GM03348 (cell line): ENCODE measurements around the gene TRIM9.
"Not testable (repeated sequence)": the region's sequence is repeated elsewhere in the genome, so short reads cannot be mapped to it uniquely, and the experiment has no call there.

Source experiments
- DNase-seq: peaks from one replicate; pipeline ENCODE4 v3.0.0; 2012; ENCODE audit warnings: low spot score

Gene TRIM9

DNA sequence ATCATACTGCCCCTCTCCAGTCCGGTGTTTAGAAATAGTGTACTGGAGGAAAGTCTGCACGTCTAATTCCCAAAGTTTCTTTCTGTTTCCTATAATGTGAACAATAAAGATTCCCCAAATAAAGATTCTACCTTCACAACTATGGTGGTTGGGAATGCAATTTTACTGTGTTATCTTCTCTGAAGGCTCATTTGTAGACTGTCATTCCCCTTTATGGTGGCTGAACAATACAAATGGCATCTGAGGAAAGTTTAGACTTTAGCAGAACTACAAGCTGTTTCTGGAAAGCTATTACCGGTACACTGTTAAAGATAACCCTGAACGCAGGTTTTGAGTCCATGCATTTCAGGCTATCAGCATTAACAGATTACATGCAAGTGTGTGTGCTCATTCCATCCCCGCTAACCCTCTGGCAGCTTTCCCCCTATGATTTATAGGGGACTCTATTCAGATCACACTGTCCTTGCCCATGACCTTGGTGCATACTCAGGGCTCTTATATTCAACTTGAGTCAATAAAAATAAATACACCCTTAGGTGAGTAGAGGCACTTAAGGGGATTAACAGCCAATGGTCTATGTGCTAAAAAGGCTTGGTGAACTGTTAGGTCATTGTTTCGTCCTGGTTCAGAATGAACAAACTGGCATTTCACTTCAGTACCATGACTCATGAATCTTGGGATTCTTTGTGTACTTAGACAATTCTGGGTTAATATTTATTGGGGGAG is 89.9 kb downstream of the TRIM9 start:
- peak; percentile 47 for DNase-seq

DNA sequence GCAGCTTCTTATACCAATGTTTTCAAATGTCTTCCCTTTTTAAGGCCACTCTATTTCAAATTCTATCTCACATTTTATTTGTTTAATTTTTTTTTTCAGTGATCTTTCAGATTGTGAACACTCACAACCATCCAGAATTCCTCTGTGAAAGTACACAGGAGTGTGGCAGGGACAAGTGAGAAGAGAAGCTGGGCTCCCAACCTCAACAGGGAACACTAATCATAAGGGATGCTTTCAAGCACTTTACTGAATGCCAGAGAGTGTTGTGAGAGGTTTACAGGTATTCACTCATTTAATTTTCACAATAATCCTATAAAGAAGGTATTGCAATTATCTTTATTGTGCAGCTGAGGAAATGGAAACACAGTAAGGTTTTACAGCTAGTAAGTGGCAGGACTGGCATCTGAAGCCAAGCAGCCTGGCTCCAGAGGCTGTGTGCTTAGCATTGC is 90.5 kb downstream of the TRIM9 start:
- no peak for DNase-seq

DNA sequence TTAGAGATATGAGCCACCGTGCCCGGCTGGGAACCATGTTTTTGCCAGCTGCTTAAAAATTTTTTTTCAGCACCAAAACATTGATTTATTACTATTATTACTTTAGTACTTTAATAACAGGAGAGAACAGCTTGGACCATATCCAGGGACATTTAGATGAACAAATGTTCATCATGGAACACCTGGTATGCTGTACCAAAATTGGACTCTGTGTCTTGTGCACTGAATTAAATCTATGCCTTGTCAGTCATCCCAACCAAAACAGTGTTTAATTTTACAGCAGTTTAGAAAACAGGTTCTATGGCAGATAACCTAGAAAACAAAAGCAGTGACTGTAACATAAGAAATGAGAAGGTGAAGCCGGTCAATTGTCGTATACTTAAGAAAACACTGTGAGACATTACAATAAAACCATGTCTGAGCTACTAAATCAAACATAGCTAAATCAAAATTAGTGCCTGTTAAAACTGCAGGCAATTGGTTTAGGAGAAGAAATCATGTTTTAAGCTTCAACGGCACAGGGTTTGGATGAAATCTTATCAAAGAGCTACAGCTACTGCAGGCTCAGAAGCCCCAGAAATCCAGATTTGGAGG is 92.4 kb downstream of the TRIM9 start:
- no peak for DNase-seq

DNA sequence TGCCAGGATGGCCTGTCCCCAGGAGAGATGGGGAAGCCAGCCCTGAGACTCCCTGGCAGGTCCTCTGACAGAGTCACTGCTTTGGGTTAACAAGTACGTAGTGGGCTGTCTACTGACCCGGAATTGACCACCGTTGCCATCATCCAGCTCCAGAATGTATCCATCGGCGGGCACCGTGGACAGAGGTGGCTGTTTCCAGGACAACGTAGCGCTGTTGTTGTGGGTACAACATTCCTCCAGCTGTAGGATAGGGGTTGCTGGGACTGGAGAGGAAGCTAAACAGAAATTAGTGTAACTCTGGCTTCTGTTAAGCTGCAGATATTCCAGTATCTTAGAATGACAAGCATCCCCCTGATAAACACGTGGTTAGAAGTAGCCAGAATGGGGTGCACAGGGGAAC is 94.3 kb downstream of the TRIM9 start:
- no peak for DNase-seq

DNA sequence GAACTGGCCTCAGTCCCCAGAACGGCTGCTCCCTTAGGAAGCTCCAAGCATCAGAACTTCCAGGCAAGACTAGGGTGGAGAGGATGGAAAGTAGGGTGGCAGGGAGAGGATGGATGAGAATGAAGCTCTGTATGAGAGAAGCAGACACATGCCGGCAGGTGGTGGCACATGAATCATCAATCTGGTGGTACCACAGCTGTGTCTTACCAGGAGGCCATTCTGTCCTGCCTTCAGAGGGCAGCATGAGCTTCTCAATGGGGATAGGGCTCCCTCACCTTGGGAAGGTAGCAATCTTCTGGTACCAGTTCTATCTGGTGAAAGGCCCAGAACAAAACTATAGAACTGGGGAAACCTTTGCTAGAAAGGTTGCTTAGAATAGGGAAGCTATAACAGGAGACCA is 95.2 kb downstream of the TRIM9 start:
- DNase-seq = no peak

DNA sequence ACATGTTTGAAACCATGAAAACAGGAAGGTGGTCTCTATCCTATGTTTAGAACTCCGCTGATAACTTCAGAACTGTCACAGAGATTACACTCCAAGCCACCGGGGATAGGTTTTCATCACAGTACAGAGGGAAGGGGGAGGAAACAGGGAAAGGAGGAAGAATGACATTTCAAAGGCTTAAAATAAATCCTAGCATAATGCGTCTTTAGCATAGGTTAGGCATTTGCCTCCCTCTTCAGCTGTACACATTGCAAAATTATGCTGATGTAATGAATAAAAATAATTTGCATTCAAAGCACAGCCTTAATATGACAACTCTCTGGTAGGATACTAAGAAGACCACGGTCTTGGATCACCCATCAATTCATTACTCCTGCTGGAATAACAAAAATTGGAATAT is 96.3 kb downstream of the TRIM9 start:
- DNase-seq = no peak

DNA sequence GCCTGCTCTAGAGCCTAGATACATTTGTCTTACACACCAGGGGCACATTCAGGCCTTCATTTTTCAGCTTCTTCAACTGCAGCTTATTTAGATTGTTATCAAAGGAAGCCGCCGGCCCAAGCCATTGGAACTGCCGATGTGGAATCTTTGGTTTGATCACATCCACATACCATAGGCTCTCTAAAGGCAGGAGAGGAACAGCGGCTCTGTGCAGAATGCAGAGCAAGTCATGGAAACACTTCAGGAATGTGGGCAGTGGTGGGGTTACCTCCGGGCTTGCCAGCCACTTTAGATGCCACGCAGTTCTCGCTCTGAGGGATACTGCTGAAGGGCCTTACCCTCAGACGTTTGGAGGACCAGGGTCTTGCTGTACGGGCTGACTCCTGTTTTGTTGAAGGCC is 97.2 kb downstream of the TRIM9 start:
- DNase-seq = no peak

DNA sequence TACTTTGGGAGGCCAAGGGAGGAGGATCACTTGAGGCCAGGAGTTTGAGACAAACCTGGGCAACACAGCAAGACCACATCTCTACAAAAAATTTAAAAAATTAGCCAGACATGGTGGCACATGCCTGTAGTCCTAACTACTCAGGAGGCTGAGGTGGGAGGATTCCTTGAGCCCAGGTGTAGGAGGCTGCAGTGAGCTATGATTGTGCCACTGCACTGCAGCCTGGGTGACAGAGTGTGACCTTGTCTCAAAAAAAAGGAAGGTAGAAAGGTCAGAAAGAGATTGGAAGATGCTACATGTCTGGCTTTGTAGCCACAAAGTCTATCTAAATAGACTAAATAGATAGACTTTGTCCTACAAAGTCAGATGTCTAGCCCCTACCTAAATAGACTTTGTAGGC is 100.7 kb downstream of the TRIM9 start:
- DNase-seq = not testable (repeated sequence)

DNA sequence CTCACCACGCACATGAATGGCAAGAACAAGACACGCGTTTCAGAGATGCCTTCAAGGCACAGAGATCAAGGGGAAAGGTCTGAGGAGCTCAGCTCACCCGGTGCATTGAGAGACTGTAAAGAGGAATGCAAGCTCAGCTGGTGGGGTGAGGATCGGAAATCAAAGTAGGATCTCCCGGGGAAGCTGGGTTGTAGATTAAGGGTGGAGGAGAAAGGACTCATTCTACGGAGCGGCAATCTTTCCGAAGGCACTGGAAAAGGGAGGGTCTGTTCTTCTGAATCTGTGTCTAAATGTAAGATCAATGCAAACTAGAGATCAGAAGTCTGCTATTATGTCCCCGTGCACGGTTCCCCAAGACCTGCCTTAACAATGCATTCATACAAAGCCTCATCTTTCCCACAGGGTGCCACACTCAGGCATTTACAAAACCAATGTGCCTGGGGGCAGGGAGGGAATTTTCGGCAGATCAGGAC is 109.0 kb downstream of the TRIM9 start:
- DNase-seq = no peak

DNA sequence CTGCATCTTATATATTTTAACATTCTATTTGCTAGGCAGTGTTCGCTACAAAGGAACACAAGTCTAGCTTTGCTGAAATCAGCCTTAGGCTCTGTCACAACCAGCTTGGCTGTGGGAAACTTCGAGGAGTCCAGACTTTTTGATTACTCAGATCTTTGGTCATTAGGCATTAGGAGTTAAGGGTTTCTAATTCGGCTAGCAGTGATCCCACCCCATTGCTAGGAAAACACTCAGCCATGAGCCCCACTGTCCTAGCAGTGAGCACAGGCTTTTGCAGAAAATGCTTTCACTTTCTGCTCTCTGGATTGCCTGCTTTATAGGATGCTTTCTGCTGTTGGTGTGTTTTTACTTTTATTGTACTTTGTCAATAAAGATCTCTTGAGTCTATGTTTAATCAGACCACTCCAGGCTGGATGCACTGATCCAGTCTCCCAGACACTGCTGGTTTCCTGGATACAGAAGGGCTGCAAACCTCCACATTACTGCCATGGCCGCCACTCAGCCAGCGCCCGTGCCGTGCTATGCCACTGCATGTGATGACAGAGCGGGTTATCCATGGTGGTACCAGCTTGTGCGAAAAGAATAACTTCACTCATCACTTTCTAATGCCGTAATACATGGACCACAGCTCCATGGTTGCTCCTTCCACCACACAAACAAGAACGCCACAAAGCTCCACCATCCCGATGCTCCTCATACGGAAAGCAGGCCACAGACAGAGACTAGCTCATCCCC is 109.6 kb downstream of the TRIM9 start:
- no peak for DNase-seq

DNA sequence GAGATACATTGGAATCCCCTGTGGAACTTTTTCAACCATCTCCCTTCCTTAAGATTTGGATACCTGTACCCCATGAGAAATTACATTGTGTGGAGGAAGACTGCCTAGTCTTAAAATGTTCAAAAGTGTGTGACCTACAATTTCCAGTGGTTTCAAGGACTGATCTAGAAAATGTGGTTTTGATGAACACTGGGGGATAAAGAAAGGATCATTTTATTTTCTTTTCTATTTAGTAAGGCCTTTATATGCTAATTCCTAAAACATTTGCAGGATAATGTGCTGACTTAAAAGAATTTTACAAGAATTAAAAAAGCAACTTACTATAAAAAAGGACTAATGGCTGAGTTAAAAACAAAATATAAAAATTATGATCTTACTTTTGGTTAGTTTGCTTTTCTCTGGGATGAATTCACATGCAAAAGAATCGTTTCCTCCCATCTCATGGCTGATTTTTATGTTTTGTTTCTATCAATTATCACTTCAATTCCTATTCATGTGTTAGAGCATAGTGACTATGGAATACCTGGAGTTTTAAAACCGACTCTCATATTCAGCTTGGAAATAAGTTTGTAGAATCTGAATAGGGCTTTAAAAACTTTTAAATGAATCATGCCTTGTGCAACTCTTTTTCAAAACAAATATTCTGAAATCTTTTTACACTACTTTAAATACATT is 110.7 kb downstream of the TRIM9 start:
- DNase-seq = no peak

DNA sequence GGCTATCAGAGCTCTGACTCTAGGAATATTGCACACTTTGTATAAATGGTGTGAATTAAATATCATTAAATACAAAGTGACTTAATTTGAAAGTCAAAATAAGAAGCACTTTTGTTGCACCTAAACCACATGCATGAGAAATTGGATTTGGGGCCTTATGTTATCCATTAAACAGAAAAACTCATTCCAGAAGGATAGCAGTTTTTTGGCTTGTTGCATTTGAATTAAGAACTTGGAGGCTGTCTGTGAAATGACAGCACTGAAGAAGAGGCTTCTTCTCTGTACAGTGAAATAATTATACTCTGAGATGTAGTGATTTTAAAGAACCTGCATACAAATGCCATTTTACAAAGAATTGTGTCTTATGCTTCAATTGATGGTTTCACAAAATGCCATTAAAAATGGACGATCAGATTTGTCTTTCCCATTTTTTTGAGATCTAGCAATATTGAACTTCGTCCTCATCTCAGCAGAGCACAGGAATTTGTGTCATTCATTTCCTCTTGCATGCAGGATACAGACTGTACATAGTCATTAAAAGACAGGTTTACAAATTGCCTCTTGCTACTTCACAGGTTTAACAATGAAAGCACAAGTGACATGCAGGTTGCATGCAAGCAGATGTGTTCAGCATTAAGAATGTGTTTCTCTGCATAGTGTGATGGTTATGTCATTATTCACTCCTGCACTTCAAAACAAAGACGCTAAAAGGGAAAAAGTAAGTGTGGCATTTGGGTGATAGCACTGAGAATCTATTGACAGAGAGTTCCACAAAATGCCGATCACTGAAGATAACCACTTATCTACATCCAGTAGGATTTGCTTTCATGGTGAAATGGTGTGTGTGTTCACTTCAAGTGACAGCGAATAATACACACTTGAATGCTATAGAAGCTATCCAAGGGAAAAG is 114.7 kb downstream of the TRIM9 start:
- DNase-seq = no peak

DNA sequence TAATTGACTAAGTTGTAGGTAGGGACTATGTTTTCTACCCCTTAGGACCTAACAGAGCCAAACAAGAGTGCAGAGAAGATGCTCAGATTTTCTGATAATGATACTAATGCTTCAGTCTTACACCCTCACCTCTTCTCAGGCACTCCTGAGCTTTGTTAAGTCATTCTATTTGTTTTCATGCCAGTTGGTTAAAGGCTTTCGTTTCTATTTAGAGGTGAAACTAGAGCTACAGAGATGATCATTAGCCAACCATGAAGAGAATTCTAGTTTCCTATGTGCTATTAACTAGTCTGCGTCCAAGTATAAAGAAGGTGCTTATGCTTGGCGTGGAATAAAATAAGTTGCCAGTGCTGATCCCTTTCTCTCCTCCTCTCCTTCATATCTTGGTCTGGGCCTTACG is 116.0 kb downstream of the TRIM9 start:
- no peak for DNase-seq

DNA sequence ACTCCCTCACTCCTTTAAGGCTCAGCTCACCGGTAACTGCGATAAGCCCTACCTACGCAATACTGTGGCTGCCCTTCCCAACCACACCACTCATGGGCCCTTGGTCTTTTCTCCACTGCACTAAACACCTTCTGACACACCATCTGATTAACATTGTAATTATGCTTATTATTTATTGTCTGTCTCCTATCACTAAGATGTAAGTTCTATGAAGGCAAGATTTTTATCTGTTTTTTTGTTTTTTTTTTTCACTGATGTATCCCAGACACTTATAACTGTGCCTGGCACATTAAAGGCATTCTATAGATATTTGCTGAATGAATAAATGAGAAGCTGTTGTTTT is 116.4 kb downstream of the TRIM9 start:
- no peak for DNase-seq

DNA sequence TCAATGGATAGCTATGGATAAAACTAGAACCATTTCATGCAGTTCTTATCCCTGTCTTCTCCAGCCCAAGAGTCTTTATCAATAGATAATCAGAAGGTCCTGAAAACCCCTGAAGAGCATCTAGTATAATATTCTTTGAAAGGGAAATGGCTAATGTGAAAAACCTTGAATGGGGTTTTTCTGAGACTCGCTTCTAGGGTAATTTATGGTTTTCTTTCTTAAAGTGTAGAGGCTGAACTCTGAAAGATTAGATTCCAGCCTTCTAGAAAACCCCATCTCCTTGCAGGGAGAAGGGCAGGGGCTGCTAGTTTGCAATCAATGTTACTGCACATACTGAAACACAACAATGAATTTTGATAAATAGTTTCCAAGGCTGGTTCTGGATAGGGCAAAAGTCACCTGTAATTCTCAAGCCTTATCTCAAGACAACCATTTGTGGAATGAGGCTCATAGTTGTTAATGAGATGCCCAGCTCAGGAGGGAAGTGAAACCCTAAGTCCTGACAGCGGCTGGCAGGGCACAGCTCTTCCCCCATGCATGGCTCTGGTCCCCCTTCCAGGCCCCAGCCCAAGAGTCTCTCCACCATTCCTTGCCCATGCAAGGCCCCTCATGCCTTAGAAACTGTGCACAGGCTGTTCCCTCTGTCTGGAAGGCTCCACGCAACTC is 116.9 kb downstream of the TRIM9 start:
- no peak for DNase-seq

DNA sequence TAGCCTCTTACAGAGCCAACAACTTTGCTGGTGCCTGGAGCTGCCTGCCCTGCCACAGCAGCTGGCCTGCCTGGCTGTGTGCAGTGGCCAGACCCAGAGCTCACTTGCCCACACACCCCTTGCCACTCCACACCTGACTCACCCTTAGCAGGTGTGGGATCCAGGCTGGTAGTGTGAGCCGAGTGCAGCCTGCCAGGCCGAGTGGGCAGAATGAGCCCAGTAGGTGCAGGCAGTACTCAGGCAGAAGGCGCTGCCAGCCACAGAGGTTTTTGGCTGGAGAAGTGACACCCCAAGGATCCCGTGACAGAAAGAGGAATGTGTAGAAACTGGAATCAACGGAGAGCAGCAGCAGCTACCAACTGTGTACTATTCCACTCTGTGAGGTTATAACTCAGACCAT is 120.8 kb downstream of the TRIM9 start:
- no peak for DNase-seq

DNA sequence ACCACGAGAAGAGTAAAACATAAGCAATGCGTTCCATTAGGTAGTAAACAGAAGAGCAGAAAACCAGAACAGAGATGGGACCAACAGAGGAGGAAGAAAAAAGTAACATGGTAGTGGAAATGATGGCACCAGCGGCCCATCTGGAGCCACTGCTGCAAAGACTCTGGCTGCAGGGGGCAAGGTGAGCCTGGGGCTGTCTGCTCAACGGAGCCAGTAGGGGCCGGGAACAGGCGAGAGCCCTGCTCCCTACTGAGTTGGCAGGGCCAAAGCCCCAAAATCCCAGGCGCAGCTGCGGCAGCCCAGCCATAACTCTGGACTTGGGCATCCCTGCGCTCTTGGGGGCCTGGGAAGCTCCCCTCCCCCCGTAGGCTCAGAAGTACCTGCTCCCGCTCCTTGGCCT is 122.2 kb downstream of the TRIM9 start:
- DNase-seq = no peak

DNA sequence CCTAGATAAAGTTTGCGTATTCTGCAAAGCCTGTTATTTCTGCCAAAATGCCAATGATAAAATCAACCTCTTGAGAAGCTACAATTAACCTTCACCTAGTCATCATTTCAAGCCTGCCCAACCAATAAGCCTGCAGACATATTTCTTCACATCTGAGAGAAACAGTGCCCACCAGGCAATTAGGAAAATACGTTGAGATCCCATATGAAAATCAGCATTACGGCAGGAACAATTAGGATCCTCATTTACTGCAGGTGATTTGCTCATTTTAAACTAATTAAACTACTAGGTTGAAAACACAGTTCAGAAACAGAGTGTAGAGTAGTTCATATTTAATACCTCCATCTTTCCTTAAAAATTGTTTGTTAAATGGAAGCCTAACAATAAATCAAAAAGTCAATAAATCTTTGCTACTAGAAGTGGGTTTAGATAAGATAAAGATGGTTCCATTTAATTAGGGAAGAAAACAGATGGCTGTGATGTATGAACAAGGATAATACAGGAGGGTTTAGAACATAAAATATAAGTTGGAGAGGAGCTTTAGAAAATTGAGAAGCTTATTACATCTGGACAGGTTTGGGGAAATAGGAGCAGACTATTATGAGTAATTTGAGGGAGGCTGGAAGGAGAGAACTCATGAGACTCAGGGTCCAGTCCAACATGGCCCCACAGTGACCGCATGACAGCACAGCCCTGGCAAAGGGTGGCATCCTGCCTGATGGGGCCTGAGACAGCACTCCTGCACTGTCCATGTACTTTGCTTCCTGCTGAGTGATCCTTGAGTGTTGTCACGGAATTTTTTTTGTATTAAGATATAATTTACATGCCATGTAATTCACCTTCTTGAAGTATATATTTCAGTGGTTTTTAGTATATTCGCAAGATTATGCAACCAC is 123.8 kb downstream of the TRIM9 start:
- DNase-seq = no peak

DNA sequence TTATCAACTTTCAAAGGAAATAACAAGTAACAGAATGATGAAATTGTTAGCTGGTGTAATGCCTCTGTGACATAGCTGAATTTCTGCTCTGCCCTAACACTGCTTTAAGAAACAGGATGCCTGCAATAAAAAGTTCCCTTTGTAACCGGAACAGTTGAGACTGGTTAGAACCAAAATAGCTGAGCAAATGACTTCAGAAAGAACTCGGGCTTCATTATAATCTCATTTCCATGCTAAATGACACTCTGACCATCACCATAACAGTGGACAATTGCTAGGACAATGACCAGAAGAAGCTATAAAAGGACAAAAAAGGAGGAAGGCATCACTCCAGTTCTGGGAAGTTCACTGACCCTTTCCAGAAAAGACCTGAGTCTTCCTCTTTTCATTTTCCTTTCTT is 127.1 kb downstream of the TRIM9 start:
- DNase-seq = no peak

DNA sequence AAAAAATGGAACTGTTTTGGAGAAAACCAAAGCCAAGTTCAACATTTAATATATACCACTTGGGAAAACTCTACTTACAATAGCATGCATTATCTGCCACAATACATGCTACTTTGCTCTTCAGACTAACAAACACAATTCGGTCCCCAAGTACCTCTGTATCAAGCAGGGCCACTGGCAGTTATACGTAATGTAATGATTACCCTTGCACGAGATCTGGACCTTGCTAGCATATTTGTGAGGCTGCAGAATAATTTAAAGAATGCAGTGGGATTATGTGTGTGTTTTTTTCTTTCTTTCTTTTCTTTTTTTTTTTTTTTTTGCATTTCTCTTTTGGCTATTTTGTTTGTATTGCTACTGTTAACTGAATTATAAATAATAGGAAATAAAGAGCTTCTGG is 127.8 kb downstream of the TRIM9 start:
- DNase-seq = peak; percentile 42
